ENCODE measurements around the gene SYT10. TPM values are rescaled to one million over a fixed set of nuclear protein-coding genes. Genes with fewer than 3 reads are reported as not detected.

The SYT10 gene
- not detected in 2 replicates for total RNA-seq (ENCODE audit: low replicate concordance)

- TF ChIP-seq CTCF (IDR thresholded peaks at IDR 0.05; ENCODE audit: insufficient read depth, low read length), result no peak
- DNase-seq (ENCODE audit: low read depth), result no peak
These were observed at the start of gene SYT10 for GRCh38 chr12:33439587-33440011. TSS of gene SYT10 (minus strand) at chr12:33439819. CDS start at chr12:33439522, 297 bp downstream.

DNA sequence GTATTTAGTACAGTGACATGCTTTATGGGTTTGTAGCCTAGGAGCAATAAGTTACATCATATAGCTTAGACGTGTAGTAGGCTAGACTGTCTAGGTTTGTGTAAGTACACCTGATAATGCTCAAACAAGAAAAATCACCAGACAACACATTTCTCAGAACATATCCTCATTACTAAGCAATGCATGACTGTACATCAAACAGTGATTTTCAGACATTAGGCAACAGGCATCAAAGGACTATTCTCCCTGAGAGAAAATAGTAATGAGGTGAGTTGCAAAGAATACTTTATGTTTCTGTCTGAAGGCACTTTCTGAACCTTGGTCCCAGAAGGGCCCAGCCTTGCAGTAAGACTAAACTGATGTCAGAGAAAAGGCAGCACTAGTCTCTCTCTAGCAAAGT, 48.4 kb upstream of the SYT10 start:
- DNase-seq (ENCODE audit: low read depth), result no peak
- H3K4me3 ChIP-seq (ENCODE audit: low read depth, low read length), result no peak overlapping the region
- TF ChIP-seq CTCF (IDR thresholded peaks at IDR 0.05; ENCODE audit: insufficient read depth, low read length), result no peak

More at GRCh38 chr12:33439587-33440011, at the start of gene SYT10:
- H3K4me3 ChIP-seq (ENCODE audit: low read depth, low read length), result peak within 1 kb of the TSS; percentile 79

DNA sequence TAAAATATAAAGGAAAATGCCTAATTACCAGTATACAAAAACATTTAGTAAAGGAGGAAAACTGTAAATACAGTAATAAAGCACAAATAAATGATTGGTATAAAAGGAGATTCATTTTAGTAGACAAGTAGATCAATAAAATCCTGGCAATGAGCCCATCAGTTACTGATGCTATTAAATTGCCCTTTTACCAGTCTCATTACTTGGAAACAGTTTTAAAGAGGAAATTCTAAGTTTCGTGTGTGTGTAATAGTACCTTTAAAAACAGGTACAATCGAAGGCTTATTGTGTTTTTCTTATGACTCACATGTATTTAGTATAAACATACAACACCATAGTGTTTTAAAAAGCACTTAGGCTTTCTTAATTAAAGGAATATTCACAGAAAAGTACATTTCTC, 46.4 kb upstream of the SYT10 start:
- no peak for TF ChIP-seq CTCF (IDR thresholded peaks at IDR 0.05; ENCODE audit: insufficient read depth, low read length)
- H3K4me3 ChIP-seq (ENCODE audit: low read depth, low read length), result no peak overlapping the region
- DNase-seq (ENCODE audit: low read depth), result no peak

DNA sequence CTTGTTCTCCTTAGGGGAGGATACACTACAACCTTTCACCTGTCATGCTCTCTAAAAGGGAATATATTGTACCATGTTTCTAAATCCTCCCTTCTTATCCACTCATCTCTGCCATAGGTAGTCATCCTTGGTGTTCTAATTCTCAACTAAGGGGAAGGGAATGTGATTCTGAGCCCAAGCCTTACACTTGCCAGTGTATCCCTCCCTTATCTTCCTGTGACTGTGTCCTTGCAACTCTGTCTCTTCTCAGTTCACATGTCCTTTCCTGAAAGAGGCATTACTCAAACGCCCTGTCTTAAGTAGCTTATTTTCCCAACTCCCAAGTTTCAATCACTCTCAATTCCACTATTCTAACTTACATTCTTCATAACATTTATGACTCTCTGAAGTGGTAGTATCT, 44.5 kb upstream of the SYT10 start:
- no peak for DNase-seq (ENCODE audit: low read depth)
- TF ChIP-seq CTCF (IDR thresholded peaks at IDR 0.05; ENCODE audit: insufficient read depth, low read length), result no peak
- no peak overlapping the region for H3K4me3 ChIP-seq (ENCODE audit: low read depth, low read length)

- no peak for TF ChIP-seq CTCF (IDR thresholded peaks at IDR 0.05; ENCODE audit: insufficient read depth, low read length)
- DNase-seq (ENCODE audit: low read depth), result no peak
- H3K4me3 ChIP-seq (ENCODE audit: low read depth, low read length), result no peak overlapping the region
These were observed 40.7 kb upstream of the SYT10 start for GRCh38 chr12:33480366-33480765.

GRCh38 chr12:33476058-33476457, 36.4 kb upstream of the SYT10 start:
- H3K4me3 ChIP-seq (ENCODE audit: low read depth, low read length), result no peak overlapping the region
- no peak for TF ChIP-seq CTCF (IDR thresholded peaks at IDR 0.05; ENCODE audit: insufficient read depth, low read length)
- DNase-seq (ENCODE audit: low read depth), result peak; percentile 0

- H3K4me3 ChIP-seq (ENCODE audit: low read depth, low read length), result no peak overlapping the region
- no peak for DNase-seq (ENCODE audit: low read depth)
- no peak for TF ChIP-seq CTCF (IDR thresholded peaks at IDR 0.05; ENCODE audit: insufficient read depth, low read length)
These were observed 32.7 kb upstream of the SYT10 start for GRCh38 chr12:33472299-33472698.

Data from fibroblast of the aortic adventitia (primary cell).